ENCODE data around the gene ANTXRL. TPM values are rescaled to one million over a fixed set of nuclear protein-coding genes. Genes with fewer than 3 reads are reported as not detected.
"Not testable (repeated sequence)": the region's sequence is repeated elsewhere in the genome, so short reads cannot be mapped to it uniquely, and the experiment has no call there.

ANTXRL gene
- total RNA-seq, 1 experiment from 2014 or later = not detected

DNA sequence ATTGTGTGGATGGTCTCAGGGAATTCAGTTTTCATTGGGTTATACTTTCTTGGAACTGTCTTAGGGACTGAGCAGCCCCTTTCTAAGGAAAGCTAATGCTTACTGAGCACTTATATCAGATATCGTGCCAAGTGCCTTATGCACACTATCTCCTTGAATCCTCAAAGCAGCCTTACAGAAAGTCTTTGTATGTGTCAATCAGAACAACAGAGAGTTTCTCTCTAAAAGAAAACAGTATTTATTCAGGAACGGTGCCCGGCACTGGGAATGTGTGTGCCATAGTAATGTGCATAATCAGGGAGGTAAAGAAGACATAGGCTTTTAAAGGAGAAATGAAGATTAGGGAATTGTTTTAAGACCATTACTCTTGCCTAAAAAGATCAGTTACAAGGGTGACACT, 17.3 kb downstream of the ANTXRL start:
- intact Hi-C loops (cut with micrococcal nuclease; ENCODE audit: unreplicated experiment) = no loop called here
- no peaks in the 10 kb centered on the region for H3K36me3 Mint-ChIP-seq (ENCODE audit: insufficient read depth, unreplicated experiment)
- DNase-seq = no peak
- H3K9me3 Mint-ChIP-seq (ENCODE audit: low read depth, unreplicated experiment) = no peaks in the 10 kb centered on the region
- peaks cover 36% of the 10 kb centered on the region for H3K27me3 Mint-ChIP-seq (ENCODE audit: unreplicated experiment)
- TF ChIP-seq, protein P1, sequence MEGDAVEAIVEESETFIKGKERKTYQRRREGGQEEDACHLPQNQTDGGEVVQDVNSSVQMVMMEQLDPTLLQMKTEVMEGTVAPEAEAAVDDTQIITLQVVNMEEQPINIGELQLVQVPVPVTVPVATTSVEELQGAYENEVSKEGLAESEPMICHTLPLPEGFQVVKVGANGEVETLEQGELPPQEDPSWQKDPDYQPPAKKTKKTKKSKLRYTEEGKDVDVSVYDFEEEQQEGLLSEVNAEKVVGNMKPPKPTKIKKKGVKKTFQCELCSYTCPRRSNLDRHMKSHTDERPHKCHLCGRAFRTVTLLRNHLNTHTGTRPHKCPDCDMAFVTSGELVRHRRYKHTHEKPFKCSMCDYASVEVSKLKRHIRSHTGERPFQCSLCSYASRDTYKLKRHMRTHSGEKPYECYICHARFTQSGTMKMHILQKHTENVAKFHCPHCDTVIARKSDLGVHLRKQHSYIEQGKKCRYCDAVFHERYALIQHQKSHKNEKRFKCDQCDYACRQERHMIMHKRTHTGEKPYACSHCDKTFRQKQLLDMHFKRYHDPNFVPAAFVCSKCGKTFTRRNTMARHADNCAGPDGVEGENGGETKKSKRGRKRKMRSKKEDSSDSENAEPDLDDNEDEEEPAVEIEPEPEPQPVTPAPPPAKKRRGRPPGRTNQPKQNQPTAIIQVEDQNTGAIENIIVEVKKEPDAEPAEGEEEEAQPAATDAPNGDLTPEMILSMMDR (IDR thresholded peaks at IDR 0.05; ENCODE audit: unreplicated experiment) = no peak
- H3K27ac Mint-ChIP-seq (ENCODE audit: unreplicated experiment) = no peak overlapping the region
- no TSS peak for BruUV-seq (replicated peaks)
- CTCF ChIA-PET = no interaction called here
- H3K4me1 Mint-ChIP-seq (ENCODE audit: low read depth, unreplicated experiment) = peaks cover 10% of the 10 kb centered on the region
- H3K4me3 Mint-ChIP-seq (ENCODE audit: low read depth, unreplicated experiment) = no peak overlapping the region

DNA sequence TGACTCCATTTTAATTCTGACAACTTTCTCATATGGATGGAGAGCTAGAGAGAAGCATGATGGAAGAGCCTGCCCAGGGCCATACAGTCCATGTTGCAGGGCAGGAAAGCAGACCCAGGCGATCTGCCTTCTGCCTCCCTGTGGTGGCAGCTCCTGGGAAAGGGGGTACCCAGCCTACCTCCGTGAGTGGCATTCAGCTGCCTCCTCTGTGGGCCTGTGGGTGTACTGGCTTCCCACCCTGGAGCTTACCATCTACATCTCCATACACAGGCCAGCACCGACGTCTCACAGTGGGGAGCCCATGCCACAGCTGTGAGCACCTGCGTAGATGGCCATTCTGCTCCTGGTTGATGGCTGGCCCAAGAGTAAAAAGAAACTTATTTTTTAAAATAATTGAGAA, 17.9 kb downstream of the ANTXRL start:
- H3K9me3 Mint-ChIP-seq (ENCODE audit: low read depth, unreplicated experiment); intact Hi-C loops (cut with micrococcal nuclease; ENCODE audit: unreplicated experiment); H3K27ac Mint-ChIP-seq (ENCODE audit: unreplicated experiment); BruUV-seq (replicated peaks); H3K36me3 Mint-ChIP-seq (ENCODE audit: insufficient read depth, unreplicated experiment); H3K4me3 Mint-ChIP-seq (ENCODE audit: low read depth, unreplicated experiment); CTCF ChIA-PET; DNase-seq: not testable (repeated sequence)
- Mint-ChIP-seq H3K27me3 (ENCODE audit: unreplicated experiment) (peaks cover 37% of the 10 kb centered on the region), H3K4me1 (ENCODE audit: low read depth, unreplicated experiment) (peaks cover 10% of the 10 kb centered on the region)

DNA sequence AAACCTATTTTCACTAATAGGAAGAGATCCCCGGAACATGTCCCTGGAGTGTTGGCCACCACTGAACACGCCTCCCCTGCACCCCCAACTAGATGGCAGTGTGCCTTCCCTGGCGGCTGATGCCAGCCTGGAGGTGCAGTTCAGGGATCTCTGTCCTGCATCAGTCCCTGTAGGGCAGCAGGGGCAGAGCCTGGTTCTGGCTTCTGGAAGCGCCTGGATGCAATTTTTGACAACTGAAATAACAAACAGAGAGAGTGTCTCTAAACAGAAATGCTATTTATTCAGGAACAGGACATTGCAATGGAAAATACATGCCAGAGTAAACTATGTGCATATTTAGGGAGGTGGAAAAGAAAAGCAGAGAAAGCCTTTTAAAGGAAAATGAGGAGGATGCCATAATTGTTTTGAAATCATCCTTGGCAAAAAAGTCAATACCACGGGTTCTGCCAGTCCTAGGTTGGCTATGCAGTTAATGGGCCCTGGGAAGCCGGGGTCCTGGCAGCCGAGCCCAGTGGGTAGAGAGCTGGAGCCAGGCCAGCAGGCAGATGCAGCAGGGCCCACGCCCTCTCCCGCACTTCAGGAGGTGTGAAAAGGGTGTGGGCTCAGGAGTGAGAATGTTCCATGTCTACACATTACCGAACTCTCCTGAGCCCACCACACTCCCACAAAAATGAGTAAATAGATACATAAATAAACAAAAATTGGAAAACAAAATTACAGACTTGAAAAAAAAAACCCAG, 18.5 kb downstream of the ANTXRL start:
- Mint-ChIP-seq H3K27me3 (ENCODE audit: unreplicated experiment) (peaks cover 39% of the 10 kb centered on the region), H3K4me1 (ENCODE audit: low read depth, unreplicated experiment) (peaks cover 10% of the 10 kb centered on the region), H3K36me3 (ENCODE audit: insufficient read depth, unreplicated experiment) (no peaks in the 10 kb centered on the region), H3K27ac (ENCODE audit: unreplicated experiment) (no peak overlapping the region), H3K4me3 (ENCODE audit: low read depth, unreplicated experiment) (no peak overlapping the region), H3K9me3 (ENCODE audit: low read depth, unreplicated experiment) (no peaks in the 10 kb centered on the region)
- TF ChIP-seq, protein P1 (IDR thresholded peaks at IDR 0.05; ENCODE audit: unreplicated experiment) = no peak
- CTCF ChIA-PET = no interaction called here
- BruUV-seq (replicated peaks) = no TSS peak
- no peak for DNase-seq
- intact Hi-C loops (cut with micrococcal nuclease; ENCODE audit: unreplicated experiment) = no loop called here

DNA sequence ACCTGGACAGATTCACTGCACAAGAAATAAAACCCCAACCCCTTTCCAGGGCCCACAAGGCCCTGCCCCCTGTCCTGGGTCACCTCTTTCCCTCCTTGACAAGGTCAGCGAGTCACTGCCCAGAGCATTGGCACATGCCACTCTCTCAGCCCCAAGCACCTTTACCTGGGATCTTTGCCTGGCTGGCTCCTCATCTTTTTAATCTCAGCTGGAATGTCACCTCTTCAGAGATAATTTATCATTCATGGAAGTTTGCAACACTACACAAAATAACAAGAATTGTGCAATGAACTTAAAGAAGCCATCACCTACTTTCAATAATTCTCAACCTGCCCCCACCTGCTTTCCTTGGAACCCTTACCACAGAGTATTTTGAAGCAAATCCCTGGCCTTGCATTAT, 19.2 kb downstream of the ANTXRL start:
- CTCF ChIA-PET = no interaction called here
- H3K27ac Mint-ChIP-seq (ENCODE audit: unreplicated experiment) = no peak overlapping the region
- no peaks in the 10 kb centered on the region for H3K9me3 Mint-ChIP-seq (ENCODE audit: low read depth, unreplicated experiment)
- TF ChIP-seq, protein P1 (IDR thresholded peaks at IDR 0.05; ENCODE audit: unreplicated experiment) = no peak
- intact Hi-C loops (cut with micrococcal nuclease; ENCODE audit: unreplicated experiment) = no loop called here
- peaks cover 39% of the 10 kb centered on the region for H3K27me3 Mint-ChIP-seq (ENCODE audit: unreplicated experiment)
- H3K36me3 Mint-ChIP-seq (ENCODE audit: insufficient read depth, unreplicated experiment) = no peaks in the 10 kb centered on the region
- peaks cover 12% of the 10 kb centered on the region for H3K4me1 Mint-ChIP-seq (ENCODE audit: low read depth, unreplicated experiment)
- no TSS peak for BruUV-seq (replicated peaks)
- DNase-seq = no peak
- no peak overlapping the region for H3K4me3 Mint-ChIP-seq (ENCODE audit: low read depth, unreplicated experiment)

DNA sequence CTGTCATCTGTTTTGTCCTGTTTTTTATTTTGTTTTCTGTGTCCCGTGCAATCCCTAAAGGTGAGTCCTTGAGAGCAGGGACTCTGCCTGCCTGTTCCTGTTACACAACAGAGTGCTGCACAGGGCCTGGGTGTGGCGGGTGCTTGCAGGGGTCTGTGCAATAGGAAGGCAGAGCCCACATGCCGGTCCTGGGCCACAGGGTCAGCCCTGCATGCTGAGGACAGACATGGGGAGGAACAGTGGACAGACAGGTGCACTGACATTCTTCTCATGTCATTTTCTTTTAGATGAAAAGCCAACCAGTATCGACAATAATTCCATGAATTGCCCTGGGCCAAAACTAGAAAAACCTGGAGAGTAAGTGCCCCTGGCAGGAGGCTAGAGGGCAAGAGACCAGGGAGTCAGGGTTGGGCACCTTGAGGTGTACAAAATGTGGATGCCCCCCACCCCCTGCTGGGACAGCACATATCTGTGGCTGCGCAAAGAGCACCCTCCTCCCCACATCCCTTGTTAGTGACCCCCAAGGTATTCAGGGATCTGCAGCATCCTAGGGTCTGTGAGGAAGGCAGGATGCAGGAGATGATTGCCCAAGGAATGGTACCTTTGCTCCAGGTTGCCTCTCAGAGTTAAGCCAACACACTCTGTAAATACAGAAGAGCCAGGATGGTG, 19.9 kb downstream of the ANTXRL start:
- Mint-ChIP-seq H3K9me3 (ENCODE audit: low read depth, unreplicated experiment) (no peaks in the 10 kb centered on the region), H3K4me1 (ENCODE audit: low read depth, unreplicated experiment) (peaks cover 18% of the 10 kb centered on the region), H3K27ac (ENCODE audit: unreplicated experiment) (no peak overlapping the region), H3K36me3 (ENCODE audit: insufficient read depth, unreplicated experiment) (no peaks in the 10 kb centered on the region), H3K4me3 (ENCODE audit: low read depth, unreplicated experiment) (no peak overlapping the region), H3K27me3 (ENCODE audit: unreplicated experiment) (peaks cover 39% of the 10 kb centered on the region)
- CTCF ChIA-PET = no interaction called here
- no TSS peak for BruUV-seq (replicated peaks)
- TF ChIP-seq, protein P1 (IDR thresholded peaks at IDR 0.05; ENCODE audit: unreplicated experiment) = no peak
- no peak for DNase-seq
- intact Hi-C loops (cut with micrococcal nuclease; ENCODE audit: unreplicated experiment) = no loop called here
